ENCODE data around the gene TRIM45.
"Not testable (repeated sequence)": the region's sequence is repeated elsewhere in the genome, so short reads cannot be mapped to it uniquely, and the experiment has no call there.

Gene TRIM45

GRCh38 chr1:117135329-117135728 lies 13.8 kb upstream of the TRIM45 start:
- H3K4me1 ChIP-seq (ENCODE audit: control insufficient read depth in 1 of 2, insufficient read depth in 2 of 2, low read length in 2 of 2) = no peaks in the 10 kb centered on the region
- no peak overlapping the region for H3K9ac ChIP-seq (ENCODE audit: low read depth in 1 of 2, low read length in 2 of 2)
- no peaks in the 10 kb centered on the region for H3K9me3 ChIP-seq (ENCODE audit: control insufficient read depth in 1 of 2, low read length in 2 of 2)
- no peaks in the 10 kb centered on the region for H3K27me3 ChIP-seq (ENCODE audit: control insufficient read depth in 1 of 2, insufficient read depth in 2 of 2, low read length in 2 of 2)
- no peak overlapping the region for H3K27ac ChIP-seq (ENCODE audit: low read depth, low read length)
- H3K4me3 ChIP-seq (ENCODE audit: low read depth in 1 of 2, low read length in 2 of 2) = no peak overlapping the region
- no peaks in the 10 kb centered on the region for H3K36me3 ChIP-seq (ENCODE audit: control insufficient read depth in 1 of 2, insufficient read depth in 2 of 2, low read length in 2 of 2)

GRCh38 chr1:117130526-117130925 lies 9.0 kb upstream of the TRIM45 start:
- no peaks in the 10 kb centered on the region for H3K27me3 ChIP-seq (ENCODE audit: control insufficient read depth in 1 of 2, insufficient read depth in 2 of 2, low read length in 2 of 2)
- H3K36me3 ChIP-seq (ENCODE audit: control insufficient read depth in 1 of 2, insufficient read depth in 2 of 2, low read length in 2 of 2) = no peaks in the 10 kb centered on the region
- H3K9me3 ChIP-seq (ENCODE audit: control insufficient read depth in 1 of 2, low read length in 2 of 2) = no peaks in the 10 kb centered on the region
- H3K4me1 ChIP-seq (ENCODE audit: control insufficient read depth in 1 of 2, insufficient read depth in 2 of 2, low read length in 2 of 2) = peaks cover 0 to 3% of the 10 kb centered on the region in 2 donors
- no peak overlapping the region for H3K9ac ChIP-seq (ENCODE audit: low read depth in 1 of 2, low read length in 2 of 2)
- H3K4me3 ChIP-seq (ENCODE audit: low read depth in 1 of 2, low read length in 2 of 2) = no peak overlapping the region
- H3K27ac ChIP-seq (ENCODE audit: low read depth, low read length) = no peak overlapping the region

GRCh38 chr1:117128323-117129079 lies 7.0 kb upstream of the TRIM45 start:
- Histone ChIP-seq H3K9me3 (ENCODE audit: control insufficient read depth in 1 of 2, low read length in 2 of 2) (no peaks in the 10 kb centered on the region), H3K36me3 (ENCODE audit: control insufficient read depth in 1 of 2, insufficient read depth in 2 of 2, low read length in 2 of 2) (no peaks in the 10 kb centered on the region), H3K27ac (ENCODE audit: low read depth, low read length) (no peak overlapping the region), H3K27me3 (ENCODE audit: control insufficient read depth in 1 of 2, insufficient read depth in 2 of 2, low read length in 2 of 2) (no peaks in the 10 kb centered on the region), H3K4me3 (ENCODE audit: low read depth in 1 of 2, low read length in 2 of 2) (no peak overlapping the region), H3K4me1 (ENCODE audit: control insufficient read depth in 1 of 2, insufficient read depth in 2 of 2, low read length in 2 of 2) (peaks cover 0 to 3% of the 10 kb centered on the region in 2 donors), H3K9ac (ENCODE audit: low read depth in 1 of 2, low read length in 2 of 2) (no peak overlapping the region)

- Histone ChIP-seq H3K9ac (ENCODE audit: low read depth in 1 of 2, low read length in 2 of 2) (no peak overlapping the region), H3K4me1 (ENCODE audit: control insufficient read depth in 1 of 2, insufficient read depth in 2 of 2, low read length in 2 of 2) (peaks cover 0 to 3% of the 10 kb centered on the region in 2 donors), H3K27me3 (ENCODE audit: control insufficient read depth in 1 of 2, insufficient read depth in 2 of 2, low read length in 2 of 2) (no peaks in the 10 kb centered on the region), H3K36me3 (ENCODE audit: control insufficient read depth in 1 of 2, insufficient read depth in 2 of 2, low read length in 2 of 2) (no peaks in the 10 kb centered on the region), H3K4me3 (ENCODE audit: low read depth in 1 of 2, low read length in 2 of 2) (no peak overlapping the region), H3K27ac (ENCODE audit: low read depth, low read length) (no peak overlapping the region), H3K9me3 (ENCODE audit: control insufficient read depth in 1 of 2, low read length in 2 of 2) (no peaks in the 10 kb centered on the region)
These were observed 6.2 kb upstream of the TRIM45 start for GRCh38 chr1:117127795-117128194.

- Histone ChIP-seq H3K36me3 (ENCODE audit: control insufficient read depth in 1 of 2, insufficient read depth in 2 of 2, low read length in 2 of 2) (no peaks in the 10 kb centered on the region), H3K9me3 (ENCODE audit: control insufficient read depth in 1 of 2, low read length in 2 of 2) (no peaks in the 10 kb centered on the region), H3K9ac (ENCODE audit: low read depth in 1 of 2, low read length in 2 of 2) (no peak overlapping the region), H3K4me3 (ENCODE audit: low read depth in 1 of 2, low read length in 2 of 2) (no peak overlapping the region), H3K27me3 (ENCODE audit: control insufficient read depth in 1 of 2, insufficient read depth in 2 of 2, low read length in 2 of 2) (no peaks in the 10 kb centered on the region), H3K4me1 (ENCODE audit: control insufficient read depth in 1 of 2, insufficient read depth in 2 of 2, low read length in 2 of 2) (peaks cover 19 to 20% of the 10 kb centered on the region in 2 donors), H3K27ac (ENCODE audit: low read depth, low read length) (no peak overlapping the region)
These were observed 3.1 kb upstream of the TRIM45 start for GRCh38 chr1:117124661-117125060.

- peaks cover 19 to 22% of the 10 kb centered on the region in 2 donors for H3K4me1 ChIP-seq (ENCODE audit: control insufficient read depth in 1 of 2, insufficient read depth in 2 of 2, low read length in 2 of 2)
- no peaks in the 10 kb centered on the region for H3K9me3 ChIP-seq (ENCODE audit: control insufficient read depth in 1 of 2, low read length in 2 of 2)
- no peaks in the 10 kb centered on the region for H3K36me3 ChIP-seq (ENCODE audit: control insufficient read depth in 1 of 2, insufficient read depth in 2 of 2, low read length in 2 of 2)
- no peaks in the 10 kb centered on the region for H3K27me3 ChIP-seq (ENCODE audit: control insufficient read depth in 1 of 2, insufficient read depth in 2 of 2, low read length in 2 of 2)
- H3K4me3 ChIP-seq (ENCODE audit: low read depth in 1 of 2, low read length in 2 of 2) = no peak overlapping the region
- H3K9ac ChIP-seq (ENCODE audit: low read depth in 1 of 2, low read length in 2 of 2) = no peak overlapping the region
- no peak overlapping the region for H3K27ac ChIP-seq (ENCODE audit: low read depth, low read length)
These were observed 1.7 kb upstream of the TRIM45 start for GRCh38 chr1:117123274-117123673.

GRCh38 chr1:117122330-117123025 lies 929 bp upstream of the TRIM45 start:
- Histone ChIP-seq H3K9me3 (ENCODE audit: control insufficient read depth in 1 of 2, low read length in 2 of 2) (no peaks in the 10 kb centered on the region), H3K9ac (ENCODE audit: low read depth in 1 of 2, low read length in 2 of 2) (peak overlapping the region; percentile 79 to 92), H3K4me1 (ENCODE audit: control insufficient read depth in 1 of 2, insufficient read depth in 2 of 2, low read length in 2 of 2) (peaks cover 27 to 30% of the 10 kb centered on the region in 2 donors), H3K27me3 (ENCODE audit: control insufficient read depth in 1 of 2, insufficient read depth in 2 of 2, low read length in 2 of 2) (no peaks in the 10 kb centered on the region), H3K4me3 (ENCODE audit: low read depth in 1 of 2, low read length in 2 of 2) (peak overlapping the region; percentile 87 to 92), H3K27ac (ENCODE audit: low read depth, low read length) (peak overlapping the region; percentile 86), H3K36me3 (ENCODE audit: control insufficient read depth in 1 of 2, insufficient read depth in 2 of 2, low read length in 2 of 2) (no peaks in the 10 kb centered on the region)

- Histone ChIP-seq H3K4me1 (ENCODE audit: control insufficient read depth in 1 of 2, insufficient read depth in 2 of 2, low read length in 2 of 2) (peaks cover 33 to 37% of the 10 kb centered on the region in 2 donors), H3K27me3 (ENCODE audit: control insufficient read depth in 1 of 2, insufficient read depth in 2 of 2, low read length in 2 of 2) (no peaks in the 10 kb centered on the region), H3K4me3 (ENCODE audit: low read depth in 1 of 2, low read length in 2 of 2) (peak overlapping the region; percentile 87 to 92), H3K9ac (ENCODE audit: low read depth in 1 of 2, low read length in 2 of 2) (peak overlapping the region; percentile 74 to 79), H3K36me3 (ENCODE audit: control insufficient read depth in 1 of 2, insufficient read depth in 2 of 2, low read length in 2 of 2) (no peaks in the 10 kb centered on the region), H3K27ac (ENCODE audit: low read depth, low read length) (no peak overlapping the region), H3K9me3 (ENCODE audit: control insufficient read depth in 1 of 2, low read length in 2 of 2) (no peaks in the 10 kb centered on the region)
These were observed 568 bp downstream of the TRIM45 start for GRCh38 chr1:117120774-117121588.

- not testable (repeated sequence) for H3K4me3 ChIP-seq (ENCODE audit: low read depth in 1 of 2, low read length in 2 of 2); H3K27ac ChIP-seq (ENCODE audit: low read depth, low read length); H3K9me3 ChIP-seq (ENCODE audit: control insufficient read depth in 1 of 2, low read length in 2 of 2); H3K9ac ChIP-seq (ENCODE audit: low read depth in 1 of 2, low read length in 2 of 2); H3K27me3 ChIP-seq (ENCODE audit: control insufficient read depth in 1 of 2, insufficient read depth in 2 of 2, low read length in 2 of 2); H3K36me3 ChIP-seq (ENCODE audit: control insufficient read depth in 1 of 2, insufficient read depth in 2 of 2, low read length in 2 of 2)
- peaks cover 33 to 37% of the 10 kb centered on the region in 2 donors for H3K4me1 ChIP-seq (ENCODE audit: control insufficient read depth in 1 of 2, insufficient read depth in 2 of 2, low read length in 2 of 2)
These were observed 2.4 kb downstream of the TRIM45 start for GRCh38 chr1:117119144-117119543.

- no peak overlapping the region for H3K4me3 ChIP-seq (ENCODE audit: low read depth in 1 of 2, low read length in 2 of 2)
- H3K27me3 ChIP-seq (ENCODE audit: control insufficient read depth in 1 of 2, insufficient read depth in 2 of 2, low read length in 2 of 2) = no peaks in the 10 kb centered on the region
- peaks cover 33 to 37% of the 10 kb centered on the region in 2 donors for H3K4me1 ChIP-seq (ENCODE audit: control insufficient read depth in 1 of 2, insufficient read depth in 2 of 2, low read length in 2 of 2)
- H3K36me3 ChIP-seq (ENCODE audit: control insufficient read depth in 1 of 2, insufficient read depth in 2 of 2, low read length in 2 of 2) = peaks cover 0 to 7% of the 10 kb centered on the region in 2 donors
- no peaks in the 10 kb centered on the region for H3K9me3 ChIP-seq (ENCODE audit: control insufficient read depth in 1 of 2, low read length in 2 of 2)
- no peak overlapping the region for H3K27ac ChIP-seq (ENCODE audit: low read depth, low read length)
- H3K9ac ChIP-seq (ENCODE audit: low read depth in 1 of 2, low read length in 2 of 2) = no peak overlapping the region
These were observed 3.4 kb downstream of the TRIM45 start for GRCh38 chr1:117118137-117118536.
